Caco-2 (cell line): Measurements from ENCODE around the gene GLRA3. TPM values are rescaled to one million over a fixed set of nuclear protein-coding genes. Genes with fewer than 3 reads are reported as not detected.

Experiments
- BruUV-seq: library from RNA; stranded (reverse); fragments of 400-500 nt; replicated peaks from 2 replicates; lab custom pipeline; 2021; lab: Mats Ljungman, UMichigan
- CTCF ChIA-PET: fragments of 300-600 bp; sonication (Branson Sonifier 250); formaldehyde crosslinking; loops from one replicate; lab custom pipeline; 2022; ENCODE audit warnings: antibody characterized with exemption; lab: Charles Lee
- POLR2A ChIA-PET: fragments of 300-600 bp; sonication (Branson Sonifier 250); formaldehyde crosslinking; loops from one replicate; lab custom pipeline; 2022; ENCODE audit warnings: antibody characterized with exemption; lab: Charles Lee
- DNase-seq, 2 experiments: peaks; one replicate each; pipeline versions ENCODE4 v3.0.0 to v3.0.0-alpha.2; 2020 to 2022
- H3K27me3 ChIP-seq: replicated peaks from 2 replicates; pipeline ENCODE4 v1.6.0; 2011; ENCODE audit warnings: low read length; ENCODE audit not compliant: control insufficient read depth, insufficient read depth
- H3K36me3 ChIP-seq: 2 replicates; pipeline ENCODE4 v1.5.1; 2011; ENCODE audit warnings: low read length; ENCODE audit not compliant: control insufficient read depth, insufficient read depth
- H3K4me1 ChIP-seq: fragments of 250-450 bp; sonication (Bioruptor Pico); 2 replicates; pipeline ENCODE4 v1.5.1; 2020; ENCODE audit warnings: mild to moderate bottlenecking
- H3K4me3 ChIP-seq: 2 replicates; pipeline ENCODE4 v1.5.1; 2011; ENCODE audit warnings: low read depth, mild to moderate bottlenecking, control low read depth, low read length
- H3K9me3 ChIP-seq: fragments of 250-450 bp; sonication (Bioruptor Pico); 2 replicates; pipeline ENCODE4 v1.5.1; 2020; ENCODE audit warnings: mild to moderate bottlenecking, moderate library complexity
- H3K27ac Mint-ChIP-seq: one replicate; pipeline ENCODE4 v1.8.0; 2022; ENCODE audit warnings: mixed read lengths; ENCODE audit not compliant: unreplicated experiment
- H3K27me3 Mint-ChIP-seq: one replicate; pipeline ENCODE4 v1.8.0; 2022; ENCODE audit warnings: mixed read lengths; ENCODE audit not compliant: insufficient read depth, unreplicated experiment
- H3K36me3 Mint-ChIP-seq: one replicate; pipeline ENCODE4 v1.8.0; 2022; ENCODE audit warnings: mild to moderate bottlenecking, mixed read lengths; ENCODE audit not compliant: insufficient read depth, unreplicated experiment
- H3K4me1 Mint-ChIP-seq: one replicate; pipeline ENCODE4 v1.8.0; 2022; ENCODE audit warnings: low read depth, mixed read lengths; ENCODE audit not compliant: unreplicated experiment
- H3K4me3 Mint-ChIP-seq: one replicate; pipeline ENCODE4 v1.8.0; 2022; ENCODE audit warnings: mild to moderate bottlenecking, moderate library complexity, mixed read lengths; ENCODE audit not compliant: unreplicated experiment
- H3K9me3 Mint-ChIP-seq: one replicate; pipeline ENCODE4 v1.8.0; 2022; ENCODE audit warnings: mixed read lengths; ENCODE audit not compliant: unreplicated experiment
- CTCF ChIP-seq, 2 experiments: fragments of 200-600 bp in 1 of 2; IDR thresholded peaks; 1 replicate in 1 of 2; 2 replicates in 1 of 2; pipeline versions ENCODE4 v1.5.1 to v1.8.0; 2011 to 2022; ENCODE audit warnings: antibody characterized with exemption in 1 of 2, control low read depth in 1 of 2, inconsistent platforms in 1 of 2, low read depth in 1 of 2, low read length in 1 of 2, mild to moderate bottlenecking in 1 of 2, moderate library complexity in 1 of 2; ENCODE audit not compliant: insufficient read depth in 1 of 2, severe bottlenecking in 1 of 2, unreplicated experiment in 1 of 2
- intact Hi-C: fragments of 100-400 bp; cut with micrococcal nuclease; formaldehyde crosslinking; loops from one replicate; pipeline ENCODE4 v1.10.0; 2022; ENCODE audit not compliant: unreplicated experiment
- total RNA-seq: library from RNA; stranded (reverse); gene quantifications from 2 replicates; pipeline ENCODE4 v1.2.3, GENCODE V29; 2022

Gene GLRA3
- total RNA-seq, 1 experiment from 2014 or later, result not detected

DNA sequence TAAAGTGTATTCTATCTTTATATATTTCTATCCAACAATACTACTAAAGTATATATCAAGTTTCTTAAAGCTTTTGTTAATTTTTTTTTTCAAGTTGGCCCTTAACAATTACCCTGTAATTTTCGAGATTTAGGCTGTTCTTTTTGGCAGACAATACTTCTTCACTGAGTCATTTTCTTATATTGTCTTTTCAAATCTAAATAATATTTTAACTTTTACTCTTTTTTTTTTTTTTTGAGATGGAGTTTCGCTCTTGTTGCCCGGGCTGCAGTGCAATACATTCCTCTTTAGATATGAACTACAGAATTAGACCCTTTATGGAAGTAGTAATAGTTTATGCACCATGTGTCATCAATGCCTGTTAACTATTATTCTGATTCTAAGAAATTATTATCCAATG, 120.7 kb downstream of the GLRA3 start:
- H3K4me3 Mint-ChIP-seq, result no peak overlapping the region

DNA sequence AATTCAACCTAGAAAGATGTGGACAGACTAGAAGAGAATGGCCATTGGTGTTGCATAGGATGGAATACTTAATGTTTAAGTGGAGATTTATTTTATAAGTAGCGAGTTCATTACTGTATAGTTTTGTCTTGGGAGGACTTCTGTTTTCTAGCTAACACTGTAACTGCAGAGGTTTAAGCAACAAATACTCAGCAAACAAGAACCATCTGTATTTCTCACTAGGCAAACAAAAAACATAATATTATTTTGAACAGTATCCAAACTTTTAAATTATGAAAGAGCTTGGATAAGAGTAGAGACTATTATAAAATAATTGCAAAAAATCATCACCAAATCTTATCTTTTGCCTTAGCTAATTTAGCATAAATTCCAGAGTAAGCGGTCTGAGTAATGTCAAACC, 121.1 kb downstream of the GLRA3 start:
- POLR2A ChIA-PET, result no interaction called here
- H3K9me3 Mint-ChIP-seq, result no peaks in the 10 kb centered on the region

More for the DNA sequence above, 120.7 kb downstream of the GLRA3 start:
- ChIA-PET CTCF (no interaction called here), POLR2A (no interaction called here)
- Mint-ChIP-seq H3K27me3 (peaks cover 10% of the 10 kb centered on the region), H3K36me3 (no peaks in the 10 kb centered on the region), H3K9me3 (no peaks in the 10 kb centered on the region), H3K4me1 (peaks cover 4% of the 10 kb centered on the region), H3K27ac (no peak overlapping the region)
- DNase-seq, result no peak
- H3K27me3 ChIP-seq, result no peaks in the 10 kb centered on the region
- no peak for TF ChIP-seq CTCF (IDR thresholded peaks at IDR 0.05; ENCODE audit: insufficient read depth in 1 of 2, low read depth in 1 of 2, low read length in 1 of 2, severe bottlenecking in 1 of 2, unreplicated experiment in 1 of 2)
- BruUV-seq, result no TSS peak
- no peaks in the 10 kb centered on the region for H3K36me3 ChIP-seq
- H3K4me3 ChIP-seq, result no peak overlapping the region
- H3K4me1 ChIP-seq, result no peaks in the 10 kb centered on the region
- H3K9me3 ChIP-seq, result no peaks in the 10 kb centered on the region
- intact Hi-C loops, result no loop called here

GRCh38 chr4:174707051-174707676, 121.9 kb downstream of the GLRA3 start:
- H3K36me3 Mint-ChIP-seq, result no peaks in the 10 kb centered on the region
- H3K9me3 ChIP-seq, result no peaks in the 10 kb centered on the region
- H3K4me1 Mint-ChIP-seq, result peaks cover 6% of the 10 kb centered on the region
- no TSS peak for BruUV-seq
- H3K27ac Mint-ChIP-seq, result no peak overlapping the region
- no peak overlapping the region for H3K4me3 ChIP-seq
- no peaks in the 10 kb centered on the region for H3K36me3 ChIP-seq
- H3K4me3 Mint-ChIP-seq, result no peak overlapping the region
- no peak for TF ChIP-seq CTCF (IDR thresholded peaks at IDR 0.05; ENCODE audit: insufficient read depth in 1 of 2, low read depth in 1 of 2, low read length in 1 of 2, severe bottlenecking in 1 of 2, unreplicated experiment in 1 of 2)
- peaks cover 10% of the 10 kb centered on the region for H3K27me3 Mint-ChIP-seq
- intact Hi-C loops, result no loop called here
- H3K9me3 Mint-ChIP-seq, result no peaks in the 10 kb centered on the region
- POLR2A ChIA-PET, result no interaction called here
- CTCF ChIA-PET, result no interaction called here
- no peak for DNase-seq
- no peaks in the 10 kb centered on the region for H3K27me3 ChIP-seq
- no peaks in the 10 kb centered on the region for H3K4me1 ChIP-seq

More for the DNA sequence above, 121.1 kb downstream of the GLRA3 start:
- no peak for DNase-seq
- TF ChIP-seq CTCF (IDR thresholded peaks at IDR 0.05; ENCODE audit: insufficient read depth in 1 of 2, low read depth in 1 of 2, low read length in 1 of 2, severe bottlenecking in 1 of 2, unreplicated experiment in 1 of 2), result no peak
- Mint-ChIP-seq H3K4me3 (no peak overlapping the region), H3K27me3 (peaks cover 10% of the 10 kb centered on the region), H3K4me1 (peaks cover 6% of the 10 kb centered on the region), H3K27ac (no peak overlapping the region), H3K36me3 (no peaks in the 10 kb centered on the region)
- H3K27me3 ChIP-seq, result no peaks in the 10 kb centered on the region
- intact Hi-C loops, result no loop called here
- no peaks in the 10 kb centered on the region for H3K9me3 ChIP-seq
- H3K4me3 ChIP-seq, result no peak overlapping the region
- BruUV-seq, result no TSS peak
- no peaks in the 10 kb centered on the region for H3K36me3 ChIP-seq
- CTCF ChIA-PET, result no interaction called here
- H3K4me1 ChIP-seq, result no peaks in the 10 kb centered on the region
